GM12891 (cell line): ENCODE results near the gene LHX4.

ENCODE experiments used
- DNase-seq: peaks from one replicate; pipeline ENCODE4 v3.0.0; 2011; ENCODE audit warnings: low spot score; ENCODE audit not compliant: insufficient read length
- FAIRE-seq: peaks from 2 replicates; lab custom pipeline; 2011; peaks lifted over from hg19 to GRCh38; lab: Jason Lieb, UNC
- PAX5 ChIP-seq: IDR thresholded peaks from 2 replicates; pipeline ENCODE4 v1.6.1; 2011; ENCODE audit warnings: low read length, moderate library complexity, mild to moderate bottlenecking; ENCODE audit not compliant: insufficient read depth, severe bottlenecking
- POLR2A ChIP-seq: IDR thresholded peaks from 2 replicates; pipeline ENCODE4 v1.6.1; 2011; ENCODE audit warnings: low read depth, low read length, control low read depth
- POLR2AphosphoS5 ChIP-seq: IDR thresholded peaks from 2 replicates; pipeline ENCODE4 v1.6.1; 2011; ENCODE audit warnings: low read depth, low read length, control low read depth
- POU2F2 ChIP-seq: IDR thresholded peaks from 2 replicates; pipeline ENCODE4 v1.6.1; 2011; ENCODE audit warnings: low read depth, mild to moderate bottlenecking, control low read depth, low read length, moderate library complexity
- SPI1 ChIP-seq: IDR thresholded peaks from 2 replicates; pipeline ENCODE4 v1.6.1; 2011; ENCODE audit warnings: low read depth, low read length, control low read depth
- TAF1 ChIP-seq: IDR thresholded peaks from 2 replicates; pipeline ENCODE4 v1.6.1; 2011; ENCODE audit warnings: low read depth, low read length, control low read depth

The LHX4 gene

DNA sequence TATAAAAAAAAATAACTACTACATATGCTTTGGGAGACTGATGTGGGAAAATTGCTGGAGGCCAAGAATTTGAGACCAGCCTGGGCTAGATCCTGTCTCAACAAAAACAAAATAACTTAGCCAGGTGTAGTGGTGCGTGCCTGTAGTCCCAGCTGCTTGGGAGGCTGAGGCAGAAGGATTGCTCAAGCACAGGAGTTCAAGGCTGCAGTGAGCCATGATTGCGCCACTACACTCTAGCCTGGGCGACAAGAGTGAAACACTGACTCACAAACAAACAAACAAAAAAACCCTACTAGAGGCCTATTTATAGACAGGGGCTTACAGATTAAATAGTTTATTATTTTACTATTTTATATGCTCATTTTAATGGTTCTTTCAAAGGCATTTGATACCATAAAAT lies 80.0 kb downstream of the LHX4 start:
- TF ChIP-seq POU2F2: no peak
- TF ChIP-seq SPI1: no peak
- no peak for TF ChIP-seq PAX5
- TF ChIP-seq POLR2A: no peak
- no peak for TF ChIP-seq POLR2AphosphoS5
- TF ChIP-seq TAF1: no peak

DNA sequence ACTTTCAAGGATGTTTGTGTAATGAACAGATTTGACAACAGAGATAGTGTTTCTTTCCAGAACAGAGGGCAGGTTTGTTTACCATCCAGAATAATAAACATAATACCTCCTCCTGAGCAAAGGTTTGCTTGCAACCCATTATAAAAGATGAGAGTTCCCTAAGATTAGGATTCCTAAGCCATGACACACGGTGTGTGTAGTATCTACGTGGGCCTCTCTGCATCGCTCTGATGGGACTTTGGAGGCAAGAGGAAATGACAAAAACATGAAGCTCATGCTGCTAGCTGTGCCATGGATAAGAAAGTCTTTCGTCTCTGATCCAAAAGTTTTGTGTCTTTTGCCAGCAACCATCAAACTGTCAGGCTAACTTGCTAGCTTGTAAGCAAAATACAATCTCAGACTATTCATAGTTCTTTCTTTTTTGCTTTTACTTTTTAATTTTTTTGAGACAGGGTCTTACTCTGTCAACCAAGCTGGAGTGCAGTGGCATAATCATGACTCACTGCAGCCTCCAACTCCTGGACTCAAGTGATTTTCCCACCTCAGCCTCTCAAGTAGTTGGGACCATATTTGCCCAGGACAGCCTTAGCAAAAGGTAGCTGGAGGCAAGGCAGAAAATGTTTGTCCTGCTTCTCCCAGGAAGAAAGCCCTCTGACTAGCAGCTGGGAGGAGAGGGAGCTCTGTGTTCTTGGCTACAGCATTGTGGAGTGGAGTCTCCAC lies 81.1 kb downstream of the LHX4 start:
- DNase-seq (no peak), FAIRE-seq (no peak)
- TF ChIP-seq TAF1: no peak
- no peak for TF ChIP-seq POLR2A
- no peak for TF ChIP-seq SPI1
- no peak for TF ChIP-seq POU2F2
- TF ChIP-seq PAX5: no peak
- no peak for TF ChIP-seq POLR2AphosphoS5

More for the DNA sequence above, 80.0 kb downstream of the LHX4 start:
- FAIRE-seq (no peak), DNase-seq (no peak)

- FAIRE-seq: no peak
- TF ChIP-seq SPI1 (no peak), POLR2A (no peak), PAX5 (no peak), POU2F2 (no peak), POLR2AphosphoS5 (no peak)
- DNase-seq: no peak
These were observed 82.9 kb downstream of the LHX4 start for GRCh38 chr1:180312926-180313325.

DNA sequence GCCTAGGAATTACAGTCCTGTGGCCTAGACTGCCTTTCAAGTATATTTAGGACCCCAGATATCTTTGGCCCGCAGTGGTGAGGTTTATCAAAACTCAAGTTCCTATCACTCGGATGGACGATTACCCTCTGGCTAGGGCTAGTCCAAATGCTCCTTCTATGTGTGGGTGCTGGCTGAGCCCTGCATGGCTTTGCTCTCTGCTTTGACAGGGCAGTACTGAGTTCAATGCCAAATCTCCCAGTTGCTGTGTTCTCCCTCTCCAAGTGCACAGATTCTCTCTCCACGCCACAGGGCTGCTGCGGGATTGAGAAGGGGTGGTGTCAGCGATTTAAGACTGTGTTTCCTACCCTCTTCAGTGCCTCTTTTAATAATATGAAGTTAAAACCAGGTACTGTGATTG lies 97.0 kb downstream of the LHX4 start:
- FAIRE-seq: no peak
- DNase-seq: no peak
- no peak for TF ChIP-seq SPI1
- TF ChIP-seq POU2F2: no peak
- TF ChIP-seq POLR2AphosphoS5: no peak
- no peak for TF ChIP-seq POLR2A
- no peak for TF ChIP-seq PAX5
- no peak for TF ChIP-seq TAF1
